Activated CD8-positive, alpha-beta T cell treated with anti-CD3 and anti-CD28 coated beads for 36 hours (primary cell): ENCODE measurements around the gene FZD10. TPM values are rescaled to one million over a fixed set of nuclear protein-coding genes. Genes with fewer than 3 reads are reported as not detected.
A peak's percentile ranks its signal among the peaks of the same experiment; 100 is the strongest.

Source experiments
- ATAC-seq: fragments of 200-7000 bp; cut with Tn5 transposase; one replicate; pipeline ENCODE4 v1.10.0; 2021; ENCODE audit warnings: mild to moderate bottlenecking, moderate library complexity
- CTCF ChIA-PET: fragments of 350-600 bp; sonication (Branson Sonifier 250); formaldehyde crosslinking; loops from one replicate; lab custom pipeline; 2021; ENCODE audit warnings: antibody characterized with exemption; lab: Charles Lee
- POLR2A ChIA-PET: fragments of 350-600 bp; sonication (Branson Sonifier 250); formaldehyde crosslinking; loops from one replicate; lab custom pipeline; 2021; ENCODE audit warnings: antibody characterized with exemption; lab: Charles Lee
- DNase-seq: peaks from one replicate; pipeline ENCODE4 v3.0.0-alpha.2; 2020
- H3K27ac Mint-ChIP-seq: one replicate; pipeline ENCODE4 v1.8.0; 2021; ENCODE audit warnings: mild to moderate bottlenecking, mixed read lengths
- H3K27me3 Mint-ChIP-seq: one replicate; pipeline ENCODE4 v1.8.0; 2021; ENCODE audit warnings: mixed read lengths
- H3K36me3 Mint-ChIP-seq: one replicate; pipeline ENCODE4 v1.8.0; 2021; ENCODE audit warnings: low read depth, mixed read lengths
- H3K4me1 Mint-ChIP-seq: one replicate; pipeline ENCODE4 v1.8.0; 2021; ENCODE audit warnings: low read depth, mixed read lengths
- H3K4me3 Mint-ChIP-seq: one replicate; pipeline ENCODE4 v1.8.0; 2021; ENCODE audit warnings: mild to moderate bottlenecking, moderate library complexity, mixed read lengths
- H3K9me3 Mint-ChIP-seq: one replicate; pipeline ENCODE4 v1.8.0; 2021; ENCODE audit warnings: mixed read lengths
- CTCF ChIP-seq: fragments of 200-600 bp; IDR thresholded peaks from one replicate; pipeline ENCODE4 v1.8.0; 2022; ENCODE audit warnings: antibody characterized with exemption, mild to moderate bottlenecking
- intact Hi-C: fragments of 100-400 bp; cut with micrococcal nuclease; formaldehyde crosslinking; loops from one replicate; pipeline ENCODE4 v1.10.0; 2022
- total RNA-seq, 2 experiments: library from RNA; stranded (reverse); gene quantifications; one replicate each; pipeline ENCODE4 v1.2.3, GENCODE V29; 2021

Gene FZD10
- not detected for total RNA-seq

- ChIA-PET POLR2A (no interaction called here), CTCF (interaction anchor here (1.4 kb wide), 1 partner anchor 119 kb away, joined by 3 read pairs; no protein-coding TSS in a partner anchor)
- no peak for ATAC-seq
- H3K27me3 Mint-ChIP-seq = peaks cover 37% of the 10 kb centered on the region
- H3K9me3 Mint-ChIP-seq = no peaks in the 10 kb centered on the region
- intact Hi-C loops = no loop called here
- TF ChIP-seq CTCF = no peak
- H3K27ac Mint-ChIP-seq = no peak within 1 kb of the TSS
- H3K4me1 Mint-ChIP-seq = peaks cover 2% of the 10 kb centered on the region
- H3K36me3 Mint-ChIP-seq = no peaks in the 10 kb centered on the region
- peak; percentile 38 for DNase-seq
- peak within 1 kb of the TSS; percentile 10 for H3K4me3 Mint-ChIP-seq
Measured at GRCh38 chr12:130162267-130162666, at the start of gene FZD10. TSS of gene FZD10 (plus strand) at chr12:130162464. CDS start at chr12:130162943, 479 bp downstream.

GRCh38 chr12:130114952-130115351 is 47.3 kb upstream of the FZD10 start:
- DNase-seq (no peak), ATAC-seq (no peak)
- ChIA-PET CTCF (no interaction called here), POLR2A (no interaction called here)
- no peak for TF ChIP-seq CTCF
- Mint-ChIP-seq H3K9me3 (no peaks in the 10 kb centered on the region), H3K36me3 (no peaks in the 10 kb centered on the region), H3K4me3 (no peak overlapping the region), H3K4me1 (no peaks in the 10 kb centered on the region), H3K27ac (no peak overlapping the region), H3K27me3 (peaks cover 11% of the 10 kb centered on the region)
- intact Hi-C loops = no loop called here

GRCh38 chr12:130115646-130116045 is 46.6 kb upstream of the FZD10 start:
- no peak overlapping the region for H3K4me3 Mint-ChIP-seq
- CTCF ChIA-PET = no interaction called here
- TF ChIP-seq CTCF = no peak
- no peak overlapping the region for H3K27ac Mint-ChIP-seq
- H3K27me3 Mint-ChIP-seq = peaks cover 8% of the 10 kb centered on the region
- intact Hi-C loops = no loop called here
- no peaks in the 10 kb centered on the region for H3K4me1 Mint-ChIP-seq
- H3K36me3 Mint-ChIP-seq = no peaks in the 10 kb centered on the region
- no peak for DNase-seq
- no peak for ATAC-seq
- H3K9me3 Mint-ChIP-seq = no peaks in the 10 kb centered on the region
- POLR2A ChIA-PET = no interaction called here

- Mint-ChIP-seq H3K9me3 (no peaks in the 10 kb centered on the region), H3K36me3 (no peaks in the 10 kb centered on the region), H3K27ac (no peak overlapping the region), H3K4me3 (no peak overlapping the region), H3K27me3 (peaks cover 8% of the 10 kb centered on the region), H3K4me1 (no peaks in the 10 kb centered on the region)
- ATAC-seq (no peak), DNase-seq (no peak)
- intact Hi-C loops = no loop called here
- TF ChIP-seq CTCF = no peak
- ChIA-PET POLR2A (no interaction called here), CTCF (no interaction called here)
Measured at GRCh38 chr12:130116791-130117190, 45.5 kb upstream of the FZD10 start.

GRCh38 chr12:130117233-130117632 is 45.0 kb upstream of the FZD10 start:
- POLR2A ChIA-PET = no interaction called here
- no peak for TF ChIP-seq CTCF
- Mint-ChIP-seq H3K9me3 (no peaks in the 10 kb centered on the region), H3K27me3 (peaks cover 8% of the 10 kb centered on the region), H3K27ac (no peak overlapping the region), H3K4me3 (no peak overlapping the region), H3K36me3 (no peaks in the 10 kb centered on the region), H3K4me1 (no peaks in the 10 kb centered on the region)
- ATAC-seq = no peak
- CTCF ChIA-PET = no interaction called here
- intact Hi-C loops = no loop called here
- no peak for DNase-seq
